A673 (cell line): ENCODE measurements around the gene MS4A15.

Source experiments
- CTCF ChIP-seq: fragments of 300-800, 200-600 bp; sonication (generic); conservative IDR thresholded peaks from 2 replicates; pipeline ENCODE4 v1.5.1; 2017; ENCODE audit warnings: low read depth, mild to moderate bottlenecking, antibody characterized with exemption, low read length, moderate library complexity, mixed read lengths
- EZH2 ChIP-seq: fragments of 200-600 bp; sonication (generic); IDR thresholded peaks from 2 replicates; pipeline ENCODE4 v1.6.1; 2017; ENCODE audit warnings: borderline replicate concordance, low read depth, mild to moderate bottlenecking, mixed read lengths, antibody characterized with exemption, low read length; ENCODE audit not compliant: poor library complexity, severe bottlenecking

- TF ChIP-seq EZH2 (no peak), CTCF (no peak)
These were observed 16.1 kb upstream of the MS4A15 start for GRCh38 chr11:60740573-60740972.
